Measurements from ENCODE around the gene CCN6.
A peak's percentile ranks its signal among the peaks of the same experiment; 100 is the strongest.

The CCN6 gene

DNA sequence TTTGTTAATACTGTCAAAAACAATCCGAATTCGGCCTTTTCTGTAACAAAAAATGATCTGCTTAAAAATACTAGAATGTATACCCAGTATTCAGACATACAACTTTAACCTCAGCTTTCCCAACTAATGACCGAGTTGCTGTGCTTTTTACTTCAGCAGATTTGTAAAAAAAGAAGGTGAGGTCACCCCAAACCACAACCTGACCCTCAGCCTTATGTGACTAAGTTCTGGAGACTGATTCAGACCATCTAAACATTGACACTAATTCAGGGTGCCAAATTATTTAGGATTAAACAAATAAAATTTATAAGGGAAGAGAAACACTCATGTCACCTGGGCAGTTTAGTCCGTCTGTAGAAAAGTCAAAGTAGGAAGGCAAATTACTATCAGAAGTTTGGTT lies 7.7 kb downstream of the CCN6 start:
- no peak overlapping the region for H3K9ac ChIP-seq (ENCODE audit: low read depth, low read length)
- H3K4me1 ChIP-seq (ENCODE audit: control insufficient read depth, insufficient read depth, low read length), result no peaks in the 10 kb centered on the region
- no peaks in the 10 kb centered on the region for H3K27me3 ChIP-seq (ENCODE audit: control insufficient read depth, insufficient read depth, low read length)
- no peaks in the 10 kb centered on the region for H3K36me3 ChIP-seq (ENCODE audit: control insufficient read depth, insufficient read depth, low read length)
- H3K4me3 ChIP-seq (ENCODE audit: low read depth, low read length), result no peak overlapping the region
- no peaks in the 10 kb centered on the region for H3K9me3 ChIP-seq (ENCODE audit: control insufficient read depth, insufficient read depth, low read length)

DNA sequence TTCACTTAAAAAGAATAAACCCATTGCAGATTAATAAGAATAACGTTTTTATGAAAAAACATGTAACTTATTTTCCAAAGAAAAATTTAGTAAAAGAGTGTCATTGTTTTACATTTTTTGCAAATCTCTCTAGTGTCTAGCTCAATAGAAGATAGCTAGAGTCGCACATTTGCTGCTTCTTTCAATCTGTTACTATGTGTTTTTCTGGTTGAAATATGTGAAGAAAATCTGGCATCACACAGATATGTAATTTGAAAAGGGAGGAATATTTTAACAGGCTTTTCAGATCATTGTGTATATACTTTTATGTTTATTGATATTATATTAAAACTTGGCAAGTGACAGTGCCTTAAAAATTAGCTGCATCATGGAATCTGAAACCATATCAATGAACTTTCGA lies 9.1 kb downstream of the CCN6 start:
- Histone ChIP-seq H3K9ac (ENCODE audit: low read depth, low read length) (no peak overlapping the region), H3K9me3 (ENCODE audit: control insufficient read depth, insufficient read depth, low read length) (no peaks in the 10 kb centered on the region), H3K27me3 (ENCODE audit: control insufficient read depth, insufficient read depth, low read length) (no peaks in the 10 kb centered on the region), H3K4me1 (ENCODE audit: control insufficient read depth, insufficient read depth, low read length) (no peaks in the 10 kb centered on the region), H3K36me3 (ENCODE audit: control insufficient read depth, insufficient read depth, low read length) (no peaks in the 10 kb centered on the region), H3K4me3 (ENCODE audit: low read depth, low read length) (no peak overlapping the region)

DNA sequence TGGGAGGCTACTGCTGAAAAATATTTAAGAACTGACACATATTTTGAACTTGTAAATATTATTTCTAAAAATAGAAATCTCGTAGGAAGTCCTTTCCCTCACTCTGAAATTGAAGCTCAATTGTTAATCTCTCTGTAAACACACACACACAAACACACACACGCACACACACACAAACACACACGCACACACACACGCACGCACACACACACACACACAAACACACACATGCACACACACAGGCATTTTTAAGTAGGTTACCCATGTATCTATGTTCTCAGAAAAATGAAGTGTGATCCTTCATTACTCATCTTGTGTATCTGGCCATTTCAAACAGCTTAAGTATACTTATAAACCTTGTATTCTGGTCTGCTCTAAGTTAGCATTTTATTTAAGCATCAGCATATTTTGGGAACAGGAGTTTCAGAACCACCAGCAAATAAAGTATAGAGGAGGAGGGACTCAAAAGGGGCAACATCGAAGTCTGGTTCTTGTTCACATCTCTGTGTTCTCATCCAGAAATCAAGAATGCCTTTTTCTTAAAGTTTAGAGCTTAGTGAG lies 11.6 kb downstream of the CCN6 start:
- H3K9me3 ChIP-seq (ENCODE audit: control insufficient read depth, insufficient read depth, low read length), result no peaks in the 10 kb centered on the region
- H3K4me1 ChIP-seq (ENCODE audit: control insufficient read depth, insufficient read depth, low read length), result no peaks in the 10 kb centered on the region
- no peak overlapping the region for H3K4me3 ChIP-seq (ENCODE audit: low read depth, low read length)

GRCh38 chr6:112066606-112067005 lies 12.7 kb downstream of the CCN6 start:
- Histone ChIP-seq H3K4me1 (ENCODE audit: control insufficient read depth, insufficient read depth, low read length) (no peaks in the 10 kb centered on the region), H3K9ac (ENCODE audit: low read depth, low read length) (no peak overlapping the region), H3K9me3 (ENCODE audit: control insufficient read depth, insufficient read depth, low read length) (no peaks in the 10 kb centered on the region), H3K4me3 (ENCODE audit: low read depth, low read length) (no peak overlapping the region), H3K36me3 (ENCODE audit: control insufficient read depth, insufficient read depth, low read length) (no peaks in the 10 kb centered on the region), H3K27me3 (ENCODE audit: control insufficient read depth, insufficient read depth, low read length) (no peaks in the 10 kb centered on the region)

More for the DNA sequence above, 11.6 kb downstream of the CCN6 start:
- Histone ChIP-seq H3K9ac (ENCODE audit: low read depth, low read length) (no peak overlapping the region), H3K36me3 (ENCODE audit: control insufficient read depth, insufficient read depth, low read length) (no peaks in the 10 kb centered on the region), H3K27me3 (ENCODE audit: control insufficient read depth, insufficient read depth, low read length) (no peaks in the 10 kb centered on the region)

- Histone ChIP-seq H3K9me3 (ENCODE audit: control insufficient read depth, insufficient read depth, low read length) (no peaks in the 10 kb centered on the region), H3K4me1 (ENCODE audit: control insufficient read depth, insufficient read depth, low read length) (no peaks in the 10 kb centered on the region), H3K4me3 (ENCODE audit: low read depth, low read length) (no peak overlapping the region), H3K36me3 (ENCODE audit: control insufficient read depth, insufficient read depth, low read length) (no peaks in the 10 kb centered on the region), H3K9ac (ENCODE audit: low read depth, low read length) (no peak overlapping the region), H3K27me3 (ENCODE audit: control insufficient read depth, insufficient read depth, low read length) (no peaks in the 10 kb centered on the region)
These were observed 27.7 kb downstream of the CCN6 start for GRCh38 chr6:112081569-112081968.

- H3K36me3 ChIP-seq (ENCODE audit: control insufficient read depth, insufficient read depth, low read length), result no peaks in the 10 kb centered on the region
- peaks cover 6% of the 10 kb centered on the region for H3K27me3 ChIP-seq (ENCODE audit: control insufficient read depth, insufficient read depth, low read length)
- no peak overlapping the region for H3K9ac ChIP-seq (ENCODE audit: low read depth, low read length)
- H3K4me3 ChIP-seq (ENCODE audit: low read depth, low read length), result no peak overlapping the region
- no peaks in the 10 kb centered on the region for H3K9me3 ChIP-seq (ENCODE audit: control insufficient read depth, insufficient read depth, low read length)
- H3K4me1 ChIP-seq (ENCODE audit: control insufficient read depth, insufficient read depth, low read length), result no peaks in the 10 kb centered on the region
These were observed 31.6 kb downstream of the CCN6 start for GRCh38 chr6:112085286-112086065.

GRCh38 chr6:112086744-112087135 lies 32.8 kb downstream of the CCN6 start:
- Histone ChIP-seq H3K27me3 (ENCODE audit: control insufficient read depth, insufficient read depth, low read length) (peaks cover 6% of the 10 kb centered on the region), H3K4me1 (ENCODE audit: control insufficient read depth, insufficient read depth, low read length) (no peaks in the 10 kb centered on the region), H3K36me3 (ENCODE audit: control insufficient read depth, insufficient read depth, low read length) (no peaks in the 10 kb centered on the region), H3K9ac (ENCODE audit: low read depth, low read length) (no peak overlapping the region), H3K9me3 (ENCODE audit: control insufficient read depth, insufficient read depth, low read length) (no peaks in the 10 kb centered on the region), H3K4me3 (ENCODE audit: low read depth, low read length) (peak overlapping the region; percentile 80)

DNA sequence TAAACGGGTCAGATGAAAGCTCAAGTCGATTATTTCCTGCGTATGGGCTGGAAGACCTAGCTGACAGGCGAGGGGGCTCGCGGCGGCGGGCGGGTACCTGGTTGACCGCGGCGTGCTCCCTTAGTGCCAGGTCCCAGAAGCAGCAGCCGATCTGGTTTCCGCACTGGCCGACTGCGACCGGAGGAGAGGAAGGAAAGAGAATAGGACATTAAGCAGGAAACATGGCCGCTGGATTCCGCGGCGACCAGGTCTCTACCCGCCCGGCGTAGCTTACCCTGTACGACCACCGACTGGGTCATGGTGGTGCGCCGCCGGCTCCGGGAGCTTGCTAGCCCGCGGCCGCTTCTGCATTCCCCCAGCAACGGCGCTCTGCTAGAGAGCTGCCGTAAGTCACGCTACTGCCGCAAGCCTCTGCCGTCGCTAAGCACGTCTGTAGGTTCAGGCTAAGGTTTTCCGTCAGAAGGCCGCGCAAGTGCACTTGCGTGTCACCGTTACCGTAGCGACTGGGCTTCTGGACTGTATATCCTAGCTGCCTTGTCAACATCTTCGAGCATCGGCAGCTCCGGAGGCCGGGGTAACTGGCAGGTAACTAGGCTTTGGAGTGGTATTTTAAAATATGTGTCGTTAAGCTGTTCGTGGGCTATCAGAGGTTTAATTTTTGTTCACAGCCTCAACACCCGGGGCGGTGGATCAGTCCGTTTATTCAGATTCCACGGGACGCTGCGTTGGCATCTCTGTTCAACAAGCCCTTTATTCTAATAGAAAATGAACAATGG lies 33.4 kb downstream of the CCN6 start, which contains the start of the genes FAM229B and TUBE1:
TSS of gene FAM229B (plus strand) at position 456 of the 776 bp plus-strand sequence. CDS start 11,693 bp downstream, outside the sequence.
TSS of gene TUBE1 (minus strand) at position 347 of the 776 bp plus-strand sequence. CDS start at position 299, 48 bp downstream.
- Histone ChIP-seq H3K4me3 (ENCODE audit: low read depth, low read length) (peak within 1 kb of the TSS; percentile 80), H3K4me1 (ENCODE audit: control insufficient read depth, insufficient read depth, low read length) (no peaks in the 10 kb centered on the region), H3K9me3 (ENCODE audit: control insufficient read depth, insufficient read depth, low read length) (no peaks in the 10 kb centered on the region), H3K36me3 (ENCODE audit: control insufficient read depth, insufficient read depth, low read length) (no peaks in the 10 kb centered on the region), H3K9ac (ENCODE audit: low read depth, low read length) (peak within 1 kb of the TSS; percentile 61), H3K27me3 (ENCODE audit: control insufficient read depth, insufficient read depth, low read length) (peaks cover 6% of the 10 kb centered on the region)

DNA sequence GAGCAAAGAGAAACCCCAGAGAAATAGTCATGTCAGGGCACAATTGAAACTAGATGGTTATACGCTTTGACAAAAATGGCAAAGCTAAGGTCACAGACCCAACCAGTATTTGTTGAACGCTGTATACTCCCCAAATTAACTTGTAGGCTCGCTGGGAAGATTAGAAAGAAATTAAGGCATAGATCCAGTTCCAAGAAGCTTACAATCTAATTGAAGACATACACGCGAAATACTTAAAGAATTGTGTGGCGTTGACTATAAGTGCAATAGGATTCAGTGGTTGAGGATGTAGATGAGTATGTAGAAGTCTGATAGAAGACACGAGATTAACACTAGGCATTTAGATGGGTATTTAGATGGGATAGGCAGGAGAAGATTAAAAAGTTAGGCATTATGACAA lies 34.0 kb downstream of the CCN6 start:
- peaks cover 6% of the 10 kb centered on the region for H3K27me3 ChIP-seq (ENCODE audit: control insufficient read depth, insufficient read depth, low read length)
- H3K4me3 ChIP-seq (ENCODE audit: low read depth, low read length), result peak overlapping the region; percentile 80
- no peaks in the 10 kb centered on the region for H3K9me3 ChIP-seq (ENCODE audit: control insufficient read depth, insufficient read depth, low read length)
- no peaks in the 10 kb centered on the region for H3K4me1 ChIP-seq (ENCODE audit: control insufficient read depth, insufficient read depth, low read length)
- no peak overlapping the region for H3K9ac ChIP-seq (ENCODE audit: low read depth, low read length)
- H3K36me3 ChIP-seq (ENCODE audit: control insufficient read depth, insufficient read depth, low read length), result no peaks in the 10 kb centered on the region

GRCh38 chr6:112096901-112097300 lies 43.0 kb downstream of the CCN6 start:
- peaks cover 18% of the 10 kb centered on the region for H3K4me1 ChIP-seq (ENCODE audit: control insufficient read depth, insufficient read depth, low read length)
- no peak overlapping the region for H3K4me3 ChIP-seq (ENCODE audit: low read depth, low read length)
- H3K9me3 ChIP-seq (ENCODE audit: control insufficient read depth, insufficient read depth, low read length), result no peaks in the 10 kb centered on the region
- H3K9ac ChIP-seq (ENCODE audit: low read depth, low read length), result no peak overlapping the region
- H3K27me3 ChIP-seq (ENCODE audit: control insufficient read depth, insufficient read depth, low read length), result no peaks in the 10 kb centered on the region
- no peaks in the 10 kb centered on the region for H3K36me3 ChIP-seq (ENCODE audit: control insufficient read depth, insufficient read depth, low read length)

DNA sequence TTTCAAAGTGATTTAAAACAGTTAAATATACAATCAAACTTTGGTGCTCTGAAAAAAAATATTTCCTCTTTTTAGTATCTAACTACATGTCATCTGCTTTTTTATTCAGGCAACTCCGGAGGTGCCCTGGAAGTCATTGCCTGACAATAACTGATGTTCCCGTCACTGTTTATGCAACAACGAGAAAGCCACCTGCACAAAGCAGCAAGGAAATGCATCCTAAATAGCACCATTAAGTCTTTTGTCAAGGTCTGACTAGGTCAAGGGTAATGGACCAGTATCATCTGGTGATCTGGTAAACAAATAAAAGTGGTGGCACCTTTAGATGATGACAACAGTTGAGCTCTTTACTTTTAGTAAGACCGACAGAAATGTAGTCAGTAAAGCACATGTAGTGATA lies 46.7 kb downstream of the CCN6 start:
- Histone ChIP-seq H3K4me3 (ENCODE audit: low read depth, low read length) (no peak overlapping the region), H3K9ac (ENCODE audit: low read depth, low read length) (no peak overlapping the region)

More for the DNA sequence above, 46.7 kb downstream of the CCN6 start:
- no peaks in the 10 kb centered on the region for H3K9me3 ChIP-seq (ENCODE audit: control insufficient read depth, insufficient read depth, low read length)
- peaks cover 18% of the 10 kb centered on the region for H3K4me1 ChIP-seq (ENCODE audit: control insufficient read depth, insufficient read depth, low read length)
- H3K36me3 ChIP-seq (ENCODE audit: control insufficient read depth, insufficient read depth, low read length), result no peaks in the 10 kb centered on the region
- H3K27me3 ChIP-seq (ENCODE audit: control insufficient read depth, insufficient read depth, low read length), result no peaks in the 10 kb centered on the region
